WTC11 (cell line): ENCODE measurements around the gene COL2A1. TPM values are rescaled to one million over a fixed set of nuclear protein-coding genes. Genes with fewer than 3 reads are reported as not detected.

Experiments used
- ATAC-seq: fragments of 200-7000 bp; cut with Tn5 transposase; 2 replicates; pipeline ENCODE4 v1.10.0; 2021; ENCODE audit warnings: mild to moderate bottlenecking, moderate library complexity
- CTCF ChIA-PET: fragments of 300-600 bp; sonication (Branson Sonifier 250); formaldehyde crosslinking; loops from one replicate; lab custom pipeline; 2021; ENCODE audit warnings: antibody characterized with exemption; lab: Charles Lee
- POLR2A ChIA-PET: fragments of 350-600 bp; sonication (Branson Sonifier 250); formaldehyde crosslinking; loops from one replicate; lab custom pipeline; 2021; ENCODE audit warnings: antibody characterized with exemption; lab: Charles Lee
- DNase-seq: peaks from one replicate; pipeline ENCODE4 v3.0.0; 2021; ENCODE audit warnings: low spot score
- H3K27ac Mint-ChIP-seq: 2 replicates; pipeline ENCODE4 v1.8.0; 2021; ENCODE audit warnings: mixed read lengths
- H3K27me3 Mint-ChIP-seq: 2 replicates; pipeline ENCODE4 v1.8.0; 2021; ENCODE audit warnings: low read depth, mild to moderate bottlenecking, moderate library complexity, mixed read lengths
- H3K36me3 Mint-ChIP-seq: 2 replicates; pipeline ENCODE4 v1.8.0; 2021; ENCODE audit warnings: mixed read lengths
- H3K4me1 Mint-ChIP-seq: 2 replicates; pipeline ENCODE4 v1.8.0; 2022; ENCODE audit warnings: mixed read lengths
- H3K4me3 Mint-ChIP-seq: 2 replicates; pipeline ENCODE4 v1.8.0; 2021; ENCODE audit warnings: mild to moderate bottlenecking, moderate library complexity, mixed read lengths
- H3K9me3 Mint-ChIP-seq: 2 replicates; pipeline ENCODE4 v1.8.0; 2021; ENCODE audit warnings: mixed read lengths
- ATF1 ChIP-seq: sonication (generic); formaldehyde crosslinking; IDR thresholded peaks from 2 replicates; pipeline ENCODE4 v1.8.1; 2023; ENCODE audit warnings: mild to moderate bottlenecking, moderate library complexity, missing genetic modification reagents
- CREB1 ChIP-seq: sonication (generic); formaldehyde crosslinking; IDR thresholded peaks from 2 replicates; pipeline ENCODE4 v1.8.0; 2023; ENCODE audit warnings: mild to moderate bottlenecking, missing genetic modification reagents
- ESRRA ChIP-seq: sonication (generic); formaldehyde crosslinking; IDR thresholded peaks from 2 replicates; pipeline ENCODE4 v1.8.1; 2022; ENCODE audit warnings: mild to moderate bottlenecking, missing genetic modification reagents, borderline replicate concordance
- FOXP1 ChIP-seq: sonication (generic); formaldehyde crosslinking; IDR thresholded peaks from 2 replicates; pipeline ENCODE4 v1.8.0; 2022; ENCODE audit warnings: missing genetic modification reagents, mild to moderate bottlenecking, moderate library complexity, borderline replicate concordance
- GABPB1 ChIP-seq: sonication (generic); formaldehyde crosslinking; IDR thresholded peaks from 2 replicates; pipeline ENCODE4 v1.8.1; 2023; ENCODE audit warnings: mild to moderate bottlenecking, missing genetic modification reagents
- GTF2I ChIP-seq: fragments of 250-450 bp; sonication (Bioruptor Pico); conservative IDR thresholded peaks from 2 replicates; pipeline ENCODE4 v1.4.0; 2021; ENCODE audit warnings: mild to moderate bottlenecking
- IRF2 ChIP-seq: sonication (generic); formaldehyde crosslinking; IDR thresholded peaks from 2 replicates; pipeline ENCODE4 v1.8.0; 2022; ENCODE audit warnings: low read depth, missing genetic modification reagents, borderline replicate concordance
- JUN ChIP-seq: sonication (generic); formaldehyde crosslinking; IDR thresholded peaks from 2 replicates; pipeline ENCODE4 v1.8.0; 2023; ENCODE audit warnings: mild to moderate bottlenecking, missing genetic modification reagents
- NFE2L1 ChIP-seq: sonication (generic); formaldehyde crosslinking; IDR thresholded peaks from 2 replicates; pipeline ENCODE4 v1.8.1; 2023; ENCODE audit warnings: missing genetic modification reagents
- SMAD3 ChIP-seq: sonication (generic); formaldehyde crosslinking; IDR thresholded peaks from 2 replicates; pipeline ENCODE4 v1.8.0; 2022; ENCODE audit warnings: missing genetic modification reagents, mild to moderate bottlenecking, borderline replicate concordance
- SOX15 ChIP-seq: fragments of 250-450 bp; sonication (Bioruptor Pico); IDR thresholded peaks from 2 replicates; pipeline ENCODE4 v1.9.0; 2021; ENCODE audit warnings: mild to moderate bottlenecking
- TEAD1 ChIP-seq: sonication (generic); formaldehyde crosslinking; IDR thresholded peaks from 2 replicates; pipeline ENCODE4 v1.8.0; 2022; ENCODE audit warnings: mild to moderate bottlenecking, missing genetic modification reagents
- TEAD4 ChIP-seq: sonication (generic); formaldehyde crosslinking; IDR thresholded peaks from 2 replicates; pipeline ENCODE4 v1.8.0; 2022; ENCODE audit warnings: mild to moderate bottlenecking, missing genetic modification reagents
- ZNF121 ChIP-seq: sonication (generic); formaldehyde crosslinking; IDR thresholded peaks from 2 replicates; pipeline ENCODE4 v1.8.0; 2023; ENCODE audit warnings: missing genetic modification reagents
- total RNA-seq: library from RNA; stranded (reverse); gene quantifications from 3 replicates; pipeline ENCODE4 v1.2.3, GENCODE V29; 2021
- TF ChIP-seq, protein P1 (sequence below): sonication (generic); formaldehyde crosslinking; IDR thresholded peaks from 2 replicates; pipeline ENCODE4 v1.8.0; 2022; ENCODE audit warnings: mild to moderate bottlenecking, missing genetic modification reagents
- TF ChIP-seq, protein P2 (sequence below): sonication (generic); formaldehyde crosslinking; IDR thresholded peaks from 2 replicates; pipeline ENCODE4 v1.8.0; 2023; ENCODE audit warnings: mild to moderate bottlenecking, missing genetic modification reagents
- TF ChIP-seq, protein P3 (sequence below): fragments of 250-450 bp; sonication (Bioruptor Pico); IDR thresholded peaks from 2 replicates; pipeline ENCODE4 v1.8.0; 2021; ENCODE audit warnings: mild to moderate bottlenecking
- TF ChIP-seq, protein P4 (sequence below): fragments of 250-450 bp; sonication (Bioruptor Pico); IDR thresholded peaks from 2 replicates; pipeline ENCODE4 v1.9.0; 2021; ENCODE audit warnings: moderate library complexity, mild to moderate bottlenecking, inconsistent platforms, borderline replicate concordance
- TF ChIP-seq, protein P5 (sequence below): sonication (generic); formaldehyde crosslinking; IDR thresholded peaks from 2 replicates; pipeline ENCODE4 v1.8.1; 2023; ENCODE audit warnings: mild to moderate bottlenecking, moderate library complexity, missing genetic modification reagents
- TF ChIP-seq, protein P6 (sequence below): fragments of 250-450 bp; sonication (Bioruptor Pico); conservative IDR thresholded peaks from 2 replicates; pipeline ENCODE4 v1.9.0; 2021; ENCODE audit warnings: mild to moderate bottlenecking
- TF ChIP-seq, protein P7 (sequence below): sonication (generic); formaldehyde crosslinking; IDR thresholded peaks from 2 replicates; pipeline ENCODE4 v1.8.0; 2022; ENCODE audit warnings: mild to moderate bottlenecking, missing genetic modification reagents
- TF ChIP-seq, protein P8 (sequence below): sonication (generic); formaldehyde crosslinking; IDR thresholded peaks from 2 replicates; pipeline ENCODE4 v1.8.1; 2022; ENCODE audit warnings: mild to moderate bottlenecking, moderate library complexity, missing genetic modification reagents

Gene COL2A1
- total RNA-seq, 1 experiment from 2014 or later: 20.9 TPM

DNA sequence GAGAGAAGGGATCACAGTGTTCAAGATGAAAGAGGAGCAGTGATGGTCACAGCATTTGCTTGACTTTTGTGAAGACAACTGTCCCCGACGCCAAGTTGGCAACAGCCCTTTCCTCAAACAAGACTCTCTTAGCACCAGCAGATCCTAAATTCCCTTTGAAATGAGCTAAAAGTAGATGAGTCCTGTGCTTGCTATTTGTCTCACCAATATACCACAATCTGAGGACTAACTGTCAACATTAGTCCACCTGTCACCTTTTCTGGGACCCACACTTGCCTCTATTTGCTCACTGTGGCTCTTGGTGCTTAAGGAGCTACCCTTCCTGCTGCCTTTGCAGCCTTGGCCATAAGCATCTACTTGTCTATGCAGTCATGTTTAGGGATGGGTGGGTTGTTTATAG lies 47.4 kb upstream of the COL2A1 start:
- Mint-ChIP-seq H3K4me1 (no peaks in the 10 kb centered on the region), H3K27me3 (no peaks in the 10 kb centered on the region), H3K27ac (no peak overlapping the region), H3K9me3 (no peaks in the 10 kb centered on the region), H3K4me3 (no peak overlapping the region), H3K36me3 (peaks cover 18% of the 10 kb centered on the region)
- POLR2A ChIA-PET: no interaction called here
- DNase-seq (no peak), ATAC-seq (no peak)
- CTCF ChIA-PET: interaction anchor here (1.6 to 3.0 kb wide), 2 partner anchors 21 to 102 kb away, joined by 6 to 8 read pairs; no protein-coding TSS in a partner anchor
- TF ChIP-seq GTF2I (CRISPR knock-in tag) (no peak), JUN (no peak), SOX15 (CRISPR knock-in tag) (no peak), TEAD4 (CRISPR knock-in tag) (no peak), FOXP1 (no peak), SMAD3 (no peak), ESRRA (CRISPR knock-in tag) (no peak), IRF2 (CRISPR knock-in tag) (no peak), TEAD1 (no peak)
- TF ChIP-seq, protein P1, sequence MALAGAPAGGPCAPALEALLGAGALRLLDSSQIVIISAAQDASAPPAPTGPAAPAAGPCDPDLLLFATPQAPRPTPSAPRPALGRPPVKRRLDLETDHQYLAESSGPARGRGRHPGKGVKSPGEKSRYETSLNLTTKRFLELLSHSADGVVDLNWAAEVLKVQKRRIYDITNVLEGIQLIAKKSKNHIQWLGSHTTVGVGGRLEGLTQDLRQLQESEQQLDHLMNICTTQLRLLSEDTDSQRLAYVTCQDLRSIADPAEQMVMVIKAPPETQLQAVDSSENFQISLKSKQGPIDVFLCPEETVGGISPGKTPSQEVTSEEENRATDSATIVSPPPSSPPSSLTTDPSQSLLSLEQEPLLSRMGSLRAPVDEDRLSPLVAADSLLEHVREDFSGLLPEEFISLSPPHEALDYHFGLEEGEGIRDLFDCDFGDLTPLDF (CRISPR knock-in tag): no peak
- TF ChIP-seq, protein P2, sequence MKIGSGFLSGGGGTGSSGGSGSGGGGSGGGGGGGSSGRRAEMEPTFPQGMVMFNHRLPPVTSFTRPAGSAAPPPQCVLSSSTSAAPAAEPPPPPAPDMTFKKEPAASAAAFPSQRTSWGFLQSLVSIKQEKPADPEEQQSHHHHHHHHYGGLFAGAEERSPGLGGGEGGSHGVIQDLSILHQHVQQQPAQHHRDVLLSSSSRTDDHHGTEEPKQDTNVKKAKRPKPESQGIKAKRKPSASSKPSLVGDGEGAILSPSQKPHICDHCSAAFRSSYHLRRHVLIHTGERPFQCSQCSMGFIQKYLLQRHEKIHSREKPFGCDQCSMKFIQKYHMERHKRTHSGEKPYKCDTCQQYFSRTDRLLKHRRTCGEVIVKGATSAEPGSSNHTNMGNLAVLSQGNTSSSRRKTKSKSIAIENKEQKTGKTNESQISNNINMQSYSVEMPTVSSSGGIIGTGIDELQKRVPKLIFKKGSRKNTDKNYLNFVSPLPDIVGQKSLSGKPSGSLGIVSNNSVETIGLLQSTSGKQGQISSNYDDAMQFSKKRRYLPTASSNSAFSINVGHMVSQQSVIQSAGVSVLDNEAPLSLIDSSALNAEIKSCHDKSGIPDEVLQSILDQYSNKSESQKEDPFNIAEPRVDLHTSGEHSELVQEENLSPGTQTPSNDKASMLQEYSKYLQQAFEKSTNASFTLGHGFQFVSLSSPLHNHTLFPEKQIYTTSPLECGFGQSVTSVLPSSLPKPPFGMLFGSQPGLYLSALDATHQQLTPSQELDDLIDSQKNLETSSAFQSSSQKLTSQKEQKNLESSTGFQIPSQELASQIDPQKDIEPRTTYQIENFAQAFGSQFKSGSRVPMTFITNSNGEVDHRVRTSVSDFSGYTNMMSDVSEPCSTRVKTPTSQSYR (CRISPR knock-in tag): no peak
- TF ChIP-seq, protein P3, sequence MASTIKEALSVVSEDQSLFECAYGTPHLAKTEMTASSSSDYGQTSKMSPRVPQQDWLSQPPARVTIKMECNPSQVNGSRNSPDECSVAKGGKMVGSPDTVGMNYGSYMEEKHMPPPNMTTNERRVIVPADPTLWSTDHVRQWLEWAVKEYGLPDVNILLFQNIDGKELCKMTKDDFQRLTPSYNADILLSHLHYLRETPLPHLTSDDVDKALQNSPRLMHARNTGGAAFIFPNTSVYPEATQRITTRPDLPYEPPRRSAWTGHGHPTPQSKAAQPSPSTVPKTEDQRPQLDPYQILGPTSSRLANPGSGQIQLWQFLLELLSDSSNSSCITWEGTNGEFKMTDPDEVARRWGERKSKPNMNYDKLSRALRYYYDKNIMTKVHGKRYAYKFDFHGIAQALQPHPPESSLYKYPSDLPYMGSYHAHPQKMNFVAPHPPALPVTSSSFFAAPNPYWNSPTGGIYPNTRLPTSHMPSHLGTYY (CRISPR knock-in tag): no peak
- TF ChIP-seq, protein P4, sequence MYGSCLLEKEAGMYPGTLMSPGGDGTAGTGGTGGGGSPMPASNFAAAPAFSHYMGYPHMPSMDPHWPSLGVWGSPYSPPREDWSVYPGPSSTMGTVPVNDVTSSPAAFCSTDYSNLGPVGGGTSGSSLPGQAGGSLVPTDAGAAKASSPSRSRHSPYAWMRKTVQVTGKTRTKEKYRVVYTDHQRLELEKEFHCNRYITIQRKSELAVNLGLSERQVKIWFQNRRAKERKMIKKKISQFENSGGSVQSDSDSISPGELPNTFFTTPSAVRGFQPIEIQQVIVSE (CRISPR knock-in tag): no peak

DNA sequence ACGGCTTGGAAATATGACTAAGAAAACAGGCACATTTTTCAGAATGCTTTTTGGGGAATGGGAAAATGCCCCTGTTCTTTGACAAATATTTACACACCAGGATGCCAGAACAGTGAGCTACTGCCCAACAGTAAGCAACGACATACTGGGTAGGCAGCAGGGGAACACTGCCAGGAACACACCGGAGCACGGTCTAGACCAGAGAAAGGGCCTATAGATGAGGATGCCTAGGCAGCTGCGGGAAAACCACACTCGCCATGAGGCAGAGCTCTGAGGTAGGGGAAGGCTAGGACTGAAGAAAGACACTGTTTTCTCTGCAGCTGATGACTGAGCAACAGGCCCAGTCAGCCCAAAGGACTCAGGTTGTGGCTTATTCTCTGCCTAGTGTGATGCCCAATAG lies 45.9 kb upstream of the COL2A1 start:
- H3K36me3 Mint-ChIP-seq: peaks cover 26% of the 10 kb centered on the region
- ChIA-PET CTCF (interaction anchor here (1.0 to 3.0 kb wide), 4 partner anchors 87 to 145 kb away, joined by 3 to 8 read pairs (median 4); partner anchors contain the start of genes TMEM106C and VDR), POLR2A (no interaction called here)
- DNase-seq (no peak), ATAC-seq (no peak)
- H3K27ac Mint-ChIP-seq: no peak overlapping the region
- H3K27me3 Mint-ChIP-seq: no peaks in the 10 kb centered on the region
- no peaks in the 10 kb centered on the region for H3K9me3 Mint-ChIP-seq
- H3K4me3 Mint-ChIP-seq: no peak overlapping the region
- no peaks in the 10 kb centered on the region for H3K4me1 Mint-ChIP-seq
- TF ChIP-seq IRF2 (CRISPR knock-in tag): no peak
- no peak for TF ChIP-seq ATF1
- TF ChIP-seq, protein P5, sequence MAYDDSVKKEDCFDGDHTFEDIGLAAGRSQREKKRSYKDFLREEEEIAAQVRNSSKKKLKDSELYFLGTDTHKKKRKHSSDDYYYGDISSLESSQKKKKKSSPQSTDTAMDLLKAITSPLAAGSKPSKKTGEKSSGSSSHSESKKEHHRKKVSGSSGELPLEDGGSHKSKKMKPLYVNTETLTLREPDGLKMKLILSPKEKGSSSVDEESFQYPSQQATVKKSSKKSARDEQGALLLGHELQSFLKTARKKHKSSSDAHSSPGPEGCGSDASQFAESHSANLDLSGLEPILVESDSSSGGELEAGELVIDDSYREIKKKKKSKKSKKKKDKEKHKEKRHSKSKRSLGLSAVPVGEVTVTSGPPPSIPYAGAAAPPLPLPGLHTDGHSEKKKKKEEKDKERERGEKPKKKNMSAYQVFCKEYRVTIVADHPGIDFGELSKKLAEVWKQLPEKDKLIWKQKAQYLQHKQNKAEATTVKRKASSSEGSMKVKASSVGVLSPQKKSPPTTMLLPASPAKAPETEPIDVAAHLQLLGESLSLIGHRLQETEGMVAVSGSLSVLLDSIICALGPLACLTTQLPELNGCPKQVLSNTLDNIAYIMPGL: no peak
- TF ChIP-seq, protein P1 (CRISPR knock-in tag): no peak
- no peak for TF ChIP-seq ZNF121
- TF ChIP-seq, protein P6, sequence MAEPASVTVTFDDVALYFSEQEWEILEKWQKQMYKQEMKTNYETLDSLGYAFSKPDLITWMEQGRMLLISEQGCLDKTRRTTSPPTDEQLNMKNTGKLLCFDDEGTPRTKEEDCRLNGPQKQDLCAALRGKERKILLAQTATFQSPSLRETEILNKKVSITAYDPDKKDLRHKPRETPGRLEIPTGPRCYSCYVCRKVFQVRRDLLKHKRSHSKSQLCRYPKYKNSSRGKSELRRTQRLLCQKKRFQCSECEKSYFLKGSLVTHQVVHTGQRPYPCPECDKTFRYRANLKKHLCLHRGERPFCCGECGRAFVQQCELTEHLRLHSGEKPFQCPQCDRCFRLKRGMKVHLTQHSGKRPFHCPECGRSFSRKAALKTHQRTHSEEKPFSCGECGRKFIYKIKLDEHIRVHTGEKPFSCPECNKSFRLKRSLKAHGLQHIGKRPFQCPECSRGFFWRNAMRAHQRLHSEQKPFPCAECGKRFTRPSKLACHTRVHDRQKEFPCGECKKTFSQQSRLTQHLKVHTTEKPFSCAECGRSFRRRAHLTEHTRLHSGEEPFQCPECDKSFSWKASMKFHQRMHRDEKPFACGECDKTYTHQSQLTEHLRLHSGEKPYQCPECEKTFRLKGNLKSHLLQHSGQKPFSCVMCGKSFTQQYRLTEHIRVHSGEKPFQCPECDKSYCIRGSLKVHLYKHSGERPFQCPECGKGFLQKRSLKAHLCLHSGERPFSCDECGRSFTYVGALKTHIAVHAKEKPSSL (CRISPR knock-in tag): no peak
- no peak for TF ChIP-seq CREB1 (CRISPR knock-in tag)
- no peak for TF ChIP-seq NFE2L1
- TF ChIP-seq FOXP1: no peak
- TF ChIP-seq GABPB1 (CRISPR knock-in tag): no peak
- TF ChIP-seq SMAD3: no peak
- TF ChIP-seq, protein P7, sequence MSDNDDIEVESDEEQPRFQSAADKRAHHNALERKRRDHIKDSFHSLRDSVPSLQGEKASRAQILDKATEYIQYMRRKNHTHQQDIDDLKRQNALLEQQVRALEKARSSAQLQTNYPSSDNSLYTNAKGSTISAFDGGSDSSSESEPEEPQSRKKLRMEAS (CRISPR knock-in tag): no peak
- TF ChIP-seq, protein P8, sequence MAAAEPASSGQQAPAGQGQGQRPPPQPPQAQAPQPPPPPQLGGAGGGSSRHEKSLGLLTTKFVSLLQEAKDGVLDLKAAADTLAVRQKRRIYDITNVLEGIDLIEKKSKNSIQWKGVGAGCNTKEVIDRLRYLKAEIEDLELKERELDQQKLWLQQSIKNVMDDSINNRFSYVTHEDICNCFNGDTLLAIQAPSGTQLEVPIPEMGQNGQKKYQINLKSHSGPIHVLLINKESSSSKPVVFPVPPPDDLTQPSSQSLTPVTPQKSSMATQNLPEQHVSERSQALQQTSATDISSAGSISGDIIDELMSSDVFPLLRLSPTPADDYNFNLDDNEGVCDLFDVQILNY (CRISPR knock-in tag): no peak
